SHP77 treated with DMSO at 0.1 percent for 48 hours (cell line): ENCODE data around the gene CEP19.
"Not testable (repeated sequence)": the region's sequence is repeated elsewhere in the genome, so short reads cannot be mapped to it uniquely, and the experiment has no call there.

Experiments
- DNase-seq: peaks from one replicate; lab custom pipeline; 2025; lab: John Stamatoyannopoulos, UW

The CEP19 gene, protein sequence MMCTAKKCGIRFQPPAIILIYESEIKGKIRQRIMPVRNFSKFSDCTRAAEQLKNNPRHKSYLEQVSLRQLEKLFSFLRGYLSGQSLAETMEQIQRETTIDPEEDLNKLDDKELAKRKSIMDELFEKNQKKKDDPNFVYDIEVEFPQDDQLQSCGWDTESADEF

DNA sequence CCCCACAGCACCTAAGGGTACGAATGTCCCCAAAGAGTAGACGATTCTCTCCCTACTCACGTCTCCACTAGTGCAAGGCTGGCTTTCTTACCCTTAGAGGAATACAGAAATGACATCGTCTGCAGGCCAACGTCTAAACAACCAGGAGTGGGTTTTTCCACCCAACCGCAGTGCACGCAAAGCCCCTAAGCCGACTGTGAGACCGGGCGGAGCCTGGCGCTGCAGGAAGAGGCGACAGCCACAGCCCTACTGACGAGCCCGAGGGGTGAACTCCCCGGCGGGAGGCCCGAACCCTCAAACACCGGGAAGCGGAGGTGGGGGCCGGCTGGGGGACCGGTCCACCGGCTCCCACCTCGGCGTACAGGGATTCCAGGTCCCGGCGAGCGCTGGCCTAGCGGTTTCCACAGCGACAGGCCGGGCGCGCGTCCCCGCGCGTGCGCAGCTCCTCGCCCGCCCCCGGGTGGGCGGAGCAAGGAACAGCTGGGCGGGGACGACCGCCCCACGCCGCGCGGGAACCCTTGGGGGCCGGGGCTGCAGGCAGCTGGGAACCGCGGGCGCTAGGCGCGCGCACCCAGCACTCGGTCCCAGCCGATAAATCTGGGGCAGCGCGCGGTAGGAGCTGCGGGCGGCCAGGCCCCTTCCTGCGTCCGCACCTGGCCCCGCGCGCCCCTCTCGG is at the start of gene CEP19, which contains the start of gene PIGX:
CEP19 (minus strand) TSS at position 413 of the 676 bp plus-strand sequence. CDS start 3,593 bp downstream, outside the sequence.
PIGX (plus strand) TSS at position 540 of the 676 bp plus-strand sequence.
- peak; percentile 33 for DNase-seq

DNA sequence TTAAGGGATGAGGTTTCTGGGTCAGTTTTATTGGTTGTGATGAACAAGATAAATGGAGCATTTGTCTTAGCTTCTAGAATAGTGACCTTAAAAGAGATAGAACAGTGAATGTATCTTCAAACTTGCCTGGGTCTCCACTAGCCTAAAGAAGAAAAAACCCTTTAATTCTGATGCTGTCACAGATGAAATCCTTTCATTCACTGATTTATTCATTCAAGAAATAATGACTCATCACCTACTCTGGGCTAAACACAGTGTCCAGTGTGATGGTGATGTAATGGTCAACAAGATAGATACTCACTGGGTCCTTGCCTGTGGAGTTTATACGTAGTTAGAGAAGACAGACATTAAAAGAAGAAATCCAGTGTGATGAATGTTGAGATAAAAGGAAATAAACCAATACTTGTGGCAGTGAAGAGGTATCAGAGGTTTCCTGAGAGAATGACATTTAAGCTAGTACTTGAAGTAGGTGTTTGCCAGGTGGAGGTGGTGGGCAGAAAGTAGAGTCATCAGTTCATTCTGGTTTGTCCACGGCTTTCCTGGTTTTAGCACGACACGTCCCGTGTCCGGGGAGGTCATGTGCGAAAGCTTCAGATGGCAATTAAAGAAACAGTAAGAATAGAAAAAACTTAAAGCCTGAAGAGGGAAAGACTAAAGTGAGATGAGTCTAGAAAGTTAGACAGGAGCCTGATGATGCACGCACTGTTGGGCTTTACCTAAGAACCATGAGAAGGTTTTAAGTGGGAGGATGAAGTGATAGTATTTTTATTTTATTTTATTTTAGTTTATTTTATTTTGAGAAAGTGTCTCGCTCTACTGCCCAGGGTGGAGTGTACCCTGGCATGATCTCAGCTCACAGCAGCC is 46.1 kb upstream of the CEP19 start:
- DNase-seq: no peak

DNA sequence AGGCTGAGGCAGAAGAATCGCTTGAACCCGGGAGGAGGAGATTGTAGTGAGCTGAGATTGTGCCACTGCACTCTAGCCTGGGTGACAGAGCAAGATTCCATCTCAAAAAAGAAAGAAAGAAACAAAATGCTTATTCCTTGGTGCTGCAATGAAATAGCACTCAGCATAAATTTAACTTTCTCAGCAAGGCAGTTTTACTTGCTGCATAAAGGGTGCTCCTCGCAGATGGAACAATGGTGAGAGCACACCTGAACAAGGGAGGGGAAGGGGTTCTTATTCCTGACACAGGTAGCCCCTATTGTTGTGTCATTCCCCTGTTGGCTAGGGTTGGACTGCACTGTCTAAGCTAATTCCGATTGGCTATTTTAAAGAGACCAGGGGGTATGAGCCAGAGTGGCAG is 44.7 kb upstream of the CEP19 start:
- no peak for DNase-seq

DNA sequence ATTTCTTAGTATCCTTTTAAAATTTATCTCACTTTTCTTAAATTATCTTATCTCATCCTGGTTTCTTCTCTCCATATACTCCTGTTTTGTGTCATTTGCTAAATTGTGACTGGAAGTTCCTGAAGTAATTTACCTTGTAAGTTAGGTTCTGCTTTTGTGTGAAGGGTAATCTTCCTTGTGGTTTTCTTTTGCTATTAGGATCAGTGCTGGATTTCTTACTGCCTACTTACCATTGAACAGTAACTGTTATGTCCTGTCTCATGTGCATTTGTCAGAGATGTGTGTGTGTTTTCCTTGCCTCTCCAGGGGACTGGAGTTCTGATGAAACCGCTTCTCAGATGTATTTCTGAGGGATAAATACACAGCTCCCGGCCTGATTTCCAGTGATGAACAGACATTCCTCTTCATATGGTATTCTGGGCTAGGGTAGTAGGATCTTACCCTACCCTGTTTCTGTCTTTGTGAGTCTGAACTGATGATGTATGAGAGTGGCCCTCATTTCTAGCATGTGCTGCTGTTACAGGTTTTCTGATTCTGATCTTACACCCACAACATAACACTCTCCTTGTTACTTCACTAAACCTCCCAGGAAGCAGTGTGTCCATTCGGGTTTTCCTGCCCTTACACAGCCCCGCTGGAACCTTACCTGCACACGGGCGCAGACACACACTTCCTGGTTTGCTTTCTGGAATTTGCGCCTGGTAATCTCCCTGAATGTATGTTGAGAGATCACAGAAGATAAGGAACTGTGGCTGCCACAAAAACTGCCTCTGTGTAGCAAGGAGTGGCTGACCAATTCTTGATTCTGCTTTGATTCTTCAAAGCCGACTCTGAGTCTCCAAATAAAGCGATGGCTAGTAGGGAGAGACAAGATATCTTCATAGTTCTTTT is 42.3 kb upstream of the CEP19 start:
- no peak for DNase-seq

DNA sequence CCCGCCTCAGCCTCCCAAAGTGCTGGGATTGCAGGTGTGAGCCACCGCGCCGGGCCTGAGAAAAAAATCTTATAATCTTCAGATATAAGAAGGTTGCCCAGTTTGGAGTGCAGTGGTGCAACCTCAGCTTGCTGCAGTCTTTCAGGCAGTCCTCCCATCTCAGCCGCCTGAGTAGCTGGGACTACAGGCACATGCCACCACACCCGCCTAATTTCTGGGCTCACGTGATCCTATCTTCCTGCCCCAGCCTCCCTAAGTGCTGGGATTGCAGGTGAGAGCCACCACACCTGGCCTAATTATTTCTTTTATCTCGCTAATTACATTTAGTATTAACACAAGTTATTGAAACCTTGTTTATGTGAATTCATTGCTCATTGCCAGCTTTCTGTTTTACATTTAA is 41.2 kb upstream of the CEP19 start:
- no peak for DNase-seq

DNA sequence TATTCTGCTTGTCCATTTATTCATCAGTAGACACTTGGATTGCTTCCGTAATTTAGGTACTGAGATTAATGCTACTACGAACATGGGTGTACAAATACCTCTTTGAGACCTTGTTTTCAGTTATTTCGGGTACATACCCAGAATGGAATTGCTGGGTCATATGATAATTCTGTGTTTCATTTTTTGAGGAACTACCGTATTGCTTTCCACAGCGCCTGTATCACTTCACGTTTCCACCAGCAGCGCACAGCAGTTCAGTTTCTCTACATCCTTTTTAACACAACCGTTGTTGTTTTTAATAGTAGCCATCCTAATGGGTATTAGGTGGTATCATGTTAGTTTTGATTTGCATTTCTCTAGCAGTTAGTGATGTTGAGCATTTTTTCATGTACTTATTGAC is 37.1 kb upstream of the CEP19 start:
- DNase-seq: no peak

DNA sequence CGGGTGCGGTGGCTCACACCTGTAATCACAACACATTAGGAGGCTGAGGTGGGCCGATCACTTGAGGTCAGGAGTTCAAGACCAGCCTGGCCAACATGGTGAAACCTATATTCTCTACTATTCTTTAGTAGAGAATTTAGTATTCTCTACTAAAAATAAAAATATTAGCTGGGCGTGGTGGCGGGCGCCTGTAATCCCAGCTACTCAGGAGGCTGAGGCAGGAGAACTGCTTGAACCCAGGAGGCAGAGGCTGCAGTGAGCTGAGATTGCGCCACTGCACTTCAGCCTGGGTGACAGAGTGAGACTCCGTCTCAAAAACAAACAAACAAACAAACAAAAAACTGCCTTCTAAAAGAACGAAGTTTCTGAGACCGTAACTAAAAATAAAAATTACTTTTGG is 31.5 kb upstream of the CEP19 start:
- DNase-seq: not testable (repeated sequence)

DNA sequence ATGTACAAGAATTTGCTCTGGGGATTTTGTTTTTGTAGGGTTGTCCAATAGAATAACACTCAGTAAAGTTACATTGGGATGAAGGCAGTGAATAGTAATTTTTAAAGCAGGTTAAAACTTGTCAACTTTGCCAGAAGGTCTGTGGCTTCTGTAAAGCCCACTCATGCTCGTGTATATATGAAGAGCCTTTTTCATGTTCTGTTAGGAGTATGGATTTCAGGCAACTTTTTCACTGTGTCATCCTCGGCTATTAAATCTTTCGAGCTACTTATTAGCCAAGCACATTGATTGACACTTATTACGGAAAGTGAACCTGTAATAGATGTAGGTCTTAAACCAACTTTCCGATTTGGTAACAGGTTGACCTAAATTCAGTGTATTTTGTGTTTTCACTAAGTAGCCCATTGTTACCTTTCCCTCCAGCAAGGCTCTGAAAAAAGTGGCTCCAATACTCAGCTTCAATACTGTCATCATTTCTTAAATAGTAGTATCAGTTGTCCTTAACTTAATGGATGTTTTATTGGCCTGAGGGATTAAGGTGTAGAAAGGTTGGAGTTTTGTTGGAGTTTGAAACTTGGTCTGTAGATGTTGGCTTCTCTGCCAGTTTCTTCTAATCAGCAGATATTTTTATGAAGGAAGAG is 29.3 kb upstream of the CEP19 start:
- no peak for DNase-seq

DNA sequence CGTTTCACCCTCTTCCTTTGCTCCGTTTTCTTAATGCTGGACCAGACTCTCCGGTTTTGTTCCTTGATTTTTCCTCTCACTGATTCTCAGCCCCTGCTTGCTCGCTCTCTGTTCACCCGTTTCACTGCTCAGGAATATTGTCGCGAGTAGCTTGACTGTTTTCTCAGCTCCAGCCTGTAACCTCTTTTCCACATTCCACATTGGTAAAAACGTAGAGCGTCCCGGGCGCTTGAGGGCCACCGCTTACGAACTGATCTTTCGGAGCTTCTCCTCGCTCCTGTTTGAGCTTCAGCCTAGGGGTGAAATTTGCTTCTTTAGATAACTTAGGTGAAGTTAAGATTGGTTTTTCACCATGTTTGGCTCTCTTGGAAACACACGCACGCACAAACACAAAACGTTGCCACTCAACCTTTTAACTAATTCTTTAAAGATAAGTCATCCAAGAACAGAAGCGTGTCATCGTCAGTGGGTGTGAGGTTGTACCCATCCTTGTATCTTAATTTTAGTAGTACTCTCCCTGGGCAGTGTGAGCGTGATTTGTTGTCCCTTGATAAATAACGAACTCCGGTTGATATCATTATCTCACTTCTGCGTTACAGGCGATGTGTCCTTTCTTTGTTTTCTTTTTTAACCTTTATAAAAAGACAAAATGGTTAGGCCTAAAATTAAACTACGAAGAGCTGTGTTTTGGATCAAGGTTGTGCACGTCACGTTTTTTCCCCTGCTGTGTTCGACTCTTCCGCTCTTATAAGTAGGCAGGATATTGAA is 28.6 kb upstream of the CEP19 start:
- DNase-seq: no peak

DNA sequence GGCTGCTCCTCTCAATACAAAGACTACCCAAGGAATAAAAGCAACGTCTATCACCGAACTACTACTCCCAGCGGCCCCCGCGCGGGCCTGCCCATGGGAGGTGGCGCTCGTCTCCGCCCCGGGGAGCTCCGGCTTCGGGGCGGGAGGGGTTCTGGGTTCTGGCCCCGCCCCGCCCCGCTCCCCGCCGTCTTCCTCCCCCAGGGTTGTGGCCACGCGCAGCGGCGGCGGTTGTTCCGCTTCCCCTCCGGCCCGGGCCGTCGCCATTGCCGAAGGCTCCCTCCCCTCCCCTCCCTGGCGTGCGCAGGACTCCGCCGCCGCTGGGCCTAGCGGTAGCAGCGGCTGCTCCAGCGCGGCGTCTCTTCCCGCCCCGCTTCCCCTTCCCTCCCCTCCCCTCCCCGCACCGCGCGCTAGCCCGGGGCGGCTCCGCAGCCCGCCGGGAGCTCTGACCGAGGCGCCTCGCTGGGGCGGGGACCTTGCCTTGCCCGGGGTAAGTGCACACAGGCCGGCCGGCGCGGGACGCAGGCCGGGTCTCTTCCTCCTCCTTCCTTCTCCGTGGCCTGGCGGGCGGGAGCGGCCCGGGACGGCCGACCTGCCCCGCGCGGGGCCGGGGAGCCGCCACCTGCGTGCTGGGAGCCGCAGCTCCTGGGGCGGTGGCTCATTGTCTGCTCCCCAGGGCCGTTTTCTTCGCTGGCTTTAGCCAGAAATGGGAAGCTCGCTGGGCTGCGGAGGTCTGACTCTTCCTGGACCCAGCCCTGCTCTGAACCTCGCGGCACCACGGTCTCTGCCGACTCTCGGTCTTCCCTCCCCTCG is 27.8 kb upstream of the CEP19 start, which contains the start of gene PAK2:
PAK2 (plus strand) TSS at position 187 of the 810 bp plus-strand sequence. CDS start 42,790 bp downstream, outside the sequence.
- peak; percentile 38 for DNase-seq

DNA sequence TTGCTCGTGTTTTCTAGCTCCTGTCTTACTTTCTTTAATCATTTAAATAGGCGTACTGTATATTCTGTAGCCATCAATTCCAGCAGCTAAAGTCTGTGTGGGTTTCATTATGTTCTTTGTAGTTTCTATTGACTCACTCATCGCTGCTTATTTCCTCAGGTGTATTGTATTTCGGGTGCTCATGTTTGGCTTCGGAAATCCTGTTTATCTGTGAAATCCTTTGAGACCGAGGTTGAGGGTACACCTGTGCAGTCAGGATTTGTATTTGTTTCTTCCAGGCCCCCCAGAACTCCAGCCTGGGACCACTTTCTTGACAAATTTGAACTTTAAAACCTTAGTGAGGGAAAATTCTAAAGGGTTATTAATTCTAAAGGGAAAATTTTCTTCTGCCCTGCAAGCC is 25.6 kb upstream of the CEP19 start:
- DNase-seq: no peak

DNA sequence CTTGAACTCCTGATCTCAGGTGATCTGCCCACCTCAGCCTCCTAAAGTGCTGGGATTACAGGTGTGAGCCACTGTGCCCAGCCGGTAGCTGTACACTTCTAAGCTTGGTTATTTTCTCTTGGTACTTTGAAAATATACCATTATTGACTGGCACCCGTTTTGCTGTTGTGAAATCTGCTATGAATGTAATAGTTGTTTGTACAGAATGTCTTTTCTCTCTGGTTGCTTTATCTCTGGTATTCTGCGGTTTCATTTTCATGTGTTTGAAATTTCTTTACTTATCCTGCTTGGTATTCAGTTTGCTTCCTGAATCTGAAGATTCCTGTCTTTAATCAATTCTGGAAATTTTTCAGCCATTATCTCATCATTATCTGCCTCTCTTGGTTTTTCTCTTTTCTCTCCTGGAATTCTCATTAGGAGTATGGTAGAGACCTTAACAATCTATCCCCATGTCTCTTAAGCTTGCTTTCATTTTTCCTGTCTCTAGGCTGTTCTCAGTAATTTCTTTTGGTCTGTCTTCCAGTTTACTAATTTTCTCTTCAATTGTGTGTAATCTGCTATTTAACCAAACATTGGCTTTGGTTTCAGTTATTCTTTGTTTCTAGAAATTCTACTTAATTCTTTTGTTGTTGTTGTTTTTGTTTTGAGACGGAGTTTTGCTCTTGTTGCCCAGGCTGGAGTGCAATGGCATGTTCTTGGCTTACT is 24.8 kb upstream of the CEP19 start:
- DNase-seq: no peak

DNA sequence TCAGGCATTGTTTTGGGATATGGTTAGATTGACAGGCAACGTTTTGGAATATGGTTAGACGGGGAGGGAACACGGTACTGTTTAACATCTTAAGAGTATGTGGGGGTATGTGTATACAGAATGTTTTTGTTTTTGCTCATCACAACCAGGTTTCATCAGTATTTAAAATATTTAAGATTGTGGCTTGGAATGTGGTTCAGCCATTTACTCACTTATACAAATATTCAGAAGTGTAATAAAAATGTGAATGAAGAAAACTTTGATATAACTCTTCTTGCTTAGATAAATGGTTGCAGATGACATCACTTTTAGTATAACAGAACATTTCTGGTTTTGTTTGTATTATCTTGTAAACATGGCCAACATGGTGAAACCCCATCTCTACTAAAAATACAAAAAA is 23.7 kb upstream of the CEP19 start:
- DNase-seq: no peak

DNA sequence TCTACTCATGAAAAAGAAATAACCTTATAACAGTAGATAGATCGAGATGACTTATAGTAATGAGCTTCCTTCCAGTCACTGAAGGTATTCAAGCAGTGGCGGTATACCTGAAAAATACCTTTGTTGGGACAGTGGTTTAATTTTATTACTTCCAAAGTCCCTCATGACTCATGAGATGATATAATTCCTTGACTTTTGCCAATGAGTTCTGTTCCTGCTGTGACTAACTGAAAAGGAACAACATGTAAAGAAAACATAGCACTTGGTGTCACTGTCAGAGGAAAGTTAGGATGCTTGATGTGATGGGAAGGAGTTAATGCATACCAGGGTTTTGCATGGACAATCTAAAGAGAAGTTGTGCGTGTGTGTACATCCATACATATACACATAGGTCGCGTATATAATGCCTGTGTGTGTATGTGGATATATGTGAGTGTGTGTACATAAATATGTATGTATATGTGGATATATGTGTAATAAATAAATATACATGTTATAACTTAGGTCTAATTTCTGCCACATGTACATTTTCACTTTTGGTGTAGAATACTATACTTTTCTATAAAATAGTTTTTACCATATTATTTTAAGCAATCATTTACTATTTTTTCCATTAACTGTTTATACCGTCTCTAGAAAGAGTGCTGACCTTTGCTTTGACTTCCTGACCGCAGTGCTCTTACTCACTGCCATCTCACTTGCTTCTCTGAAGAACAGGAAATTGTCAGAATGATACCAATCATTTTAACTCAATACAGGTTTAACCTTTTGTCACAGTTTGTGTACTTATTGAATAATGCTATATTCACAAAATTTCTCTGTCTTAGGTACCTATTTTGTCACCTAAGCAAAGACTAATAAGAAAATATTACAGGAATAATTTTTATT is 15.0 kb upstream of the CEP19 start:
- DNase-seq: no peak

DNA sequence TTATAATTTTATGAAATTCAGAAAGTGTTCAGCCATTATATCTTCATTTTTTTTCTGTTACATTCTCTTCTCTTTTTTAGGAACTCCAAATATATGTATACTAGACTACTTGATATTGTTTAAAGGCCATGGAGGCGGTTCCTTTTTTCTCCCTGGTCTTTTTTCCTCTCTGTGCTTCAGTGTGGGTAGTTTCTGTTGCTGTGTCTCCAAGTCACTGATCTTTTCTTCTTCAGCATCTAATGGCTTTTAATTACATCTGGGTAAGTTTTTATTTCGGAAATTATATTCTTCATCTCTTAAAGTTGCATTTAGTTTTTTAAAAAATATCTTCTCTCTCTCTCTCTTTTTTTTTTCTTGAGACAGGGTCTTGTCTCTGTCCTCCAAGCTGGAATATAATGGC is 9.0 kb upstream of the CEP19 start:
- no peak for DNase-seq

DNA sequence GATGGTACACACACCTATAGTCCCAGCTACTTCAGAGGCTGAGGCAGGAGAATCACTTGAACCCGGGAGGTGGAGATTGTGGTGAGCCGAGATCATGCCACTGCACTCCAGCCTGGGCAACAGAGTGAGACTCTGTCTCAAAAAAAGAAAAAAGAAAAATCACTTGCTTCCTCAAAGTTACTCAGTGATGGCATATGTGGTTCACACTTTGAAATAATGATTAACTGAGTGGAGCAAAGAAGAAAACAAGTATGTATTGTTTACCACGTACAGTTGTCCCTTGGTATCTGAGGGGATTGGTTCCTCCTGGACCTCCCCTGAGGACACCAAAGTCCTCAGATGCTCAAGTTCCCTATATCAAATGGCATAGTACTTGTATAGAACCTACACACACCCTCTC is 5.1 kb upstream of the CEP19 start:
- not testable (repeated sequence) for DNase-seq

DNA sequence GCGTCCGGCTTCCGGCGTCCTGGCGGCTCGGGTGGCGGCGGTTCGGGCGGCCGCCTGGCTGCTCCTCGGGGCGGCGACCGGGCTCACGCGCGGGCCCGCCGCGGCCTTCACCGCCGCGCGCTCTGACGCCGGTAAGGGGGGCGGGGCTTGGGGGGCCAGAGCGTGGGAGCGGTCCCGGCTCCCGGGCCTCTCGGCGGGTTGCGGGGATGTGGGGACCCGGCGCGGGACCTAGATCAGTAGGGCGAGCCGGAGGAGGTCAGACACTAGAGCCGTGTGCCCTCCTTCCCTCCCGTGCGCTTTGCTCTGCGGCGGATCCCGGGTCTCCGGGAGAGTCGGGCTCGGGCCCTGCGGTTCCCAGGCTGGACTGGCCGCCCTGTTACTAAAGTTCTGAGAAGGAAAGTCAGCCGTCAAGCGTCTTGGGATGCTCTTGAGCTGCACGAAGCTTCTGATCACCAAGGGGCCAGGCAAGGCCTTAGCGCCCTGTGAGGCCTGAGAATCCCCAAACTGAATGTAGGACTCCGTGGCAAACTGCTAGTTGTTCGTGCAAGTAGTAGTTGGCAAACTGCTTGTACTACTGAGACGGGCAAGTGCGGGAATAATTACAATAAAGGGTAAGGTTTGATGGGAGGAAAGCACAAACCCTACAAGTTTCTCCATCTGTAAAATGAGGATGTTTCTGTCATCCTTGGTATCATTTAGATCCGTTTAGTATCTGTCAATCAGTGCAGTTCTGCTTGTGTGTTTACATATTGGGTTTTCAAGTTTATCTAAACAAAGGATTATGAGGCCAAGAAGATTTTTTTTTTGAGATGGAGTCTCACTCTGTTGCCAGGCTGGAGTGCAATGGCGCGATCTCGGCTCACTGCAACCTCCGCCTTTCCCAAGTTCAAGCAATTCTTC is 714 bp upstream of the CEP19 start:
- no peak for DNase-seq
